ENCODE data around the gene MLN. TPM values are rescaled to one million over a fixed set of nuclear protein-coding genes. Genes with fewer than 3 reads are reported as not detected.

Gene MLN
- total and polyA plus RNA-seq, 2 of the 4 experiments (the other 2 are of a cell fraction) = not detected

GRCh38 chr6:33849500-33850075 lies 45.8 kb upstream of the MLN start:
- H3K4me3 ChIP-seq (ENCODE audit: insufficient read depth, low read depth, low read length) = no peak overlapping the region
- no peak overlapping the region for H3K56ac ChIP-seq (ENCODE audit: extremely low read depth, insufficient read depth, low read length)
- H3K27me3 ChIP-seq (ENCODE audit: control insufficient read depth, insufficient read depth, low read length) = peaks cover 21% of the 10 kb centered on the region
- H3K4me1 ChIP-seq (ENCODE audit: control insufficient read depth, insufficient read depth, low read length) = no peaks in the 10 kb centered on the region
- no peaks in the 10 kb centered on the region for H3K9me3 ChIP-seq (ENCODE audit: control insufficient read depth, insufficient read depth, low read length)
- WGBS, 2 experiments (ENCODE audit: extremely low coverage in 2 of 2, insufficient read length in 1 of 2) = 100% methylated on average over 1 of the region's 9 CpGs; no CpG with 5 or more reads in 1 of the 2 experiments
- H2BK15ac ChIP-seq (ENCODE audit: low read depth, low read length) = no peak overlapping the region
- H3K9me1 ChIP-seq (ENCODE audit: insufficient read depth, low read length) = 0 out of 2 replicates have a peak, but pooled peaks cover 4% of the 10 kb centered on the region
- no peak overlapping the region for H3K9ac ChIP-seq (ENCODE audit: low read depth, low read length)
- H3K36me3 ChIP-seq (ENCODE audit: control insufficient read depth, insufficient read depth, low read length) = no peaks in the 10 kb centered on the region
- TF ChIP-seq BHLHE40 (IDR thresholded peaks at IDR 0.05; ENCODE audit: low read depth, low read length) (no peak), RAD21 (IDR thresholded peaks at IDR 0.05; ENCODE audit: low read length) (no peak), CTCF (conservative IDR thresholded peaks at IDR 0.05; ENCODE audit: low read depth, low read length) (no peak), USF2 (IDR thresholded peaks at IDR 0.05; ENCODE audit: low read depth, low read length) (no peak), FOS (IDR thresholded peaks at IDR 0.05; ENCODE audit: low read depth, low read length) (no peak), RCOR1 (IDR thresholded peaks at IDR 0.05; ENCODE audit: insufficient replicate concordance, low read length) (no peak), MAZ (IDR thresholded peaks at IDR 0.05; ENCODE audit: borderline replicate concordance, low read depth, low read length) (no peak), CHD1 (IDR thresholded peaks at IDR 0.05; ENCODE audit: low read depth, low read length) (no peak), SMC3 (IDR thresholded peaks at IDR 0.05; ENCODE audit: low read depth, low read length) (no peak), NFE2L2 (IDR thresholded peaks at IDR 0.05; ENCODE audit: low read depth, low read length) (no peak), ELK1 (IDR thresholded peaks at IDR 0.05; ENCODE audit: borderline replicate concordance, low read depth, low read length) (no peak), MXI1 (IDR thresholded peaks at IDR 0.05; ENCODE audit: borderline replicate concordance, low read depth, low read length) (no peak), MAFK (IDR thresholded peaks at IDR 0.05; ENCODE audit: low read depth, low read length) (no peak), RFX5 (IDR thresholded peaks at IDR 0.05; ENCODE audit: low read depth, low read length) (no peak)
- no peak overlapping the region for H4K91ac ChIP-seq (ENCODE audit: insufficient read depth, low read depth, low read length)
- no peak overlapping the region for H2BK5ac ChIP-seq (ENCODE audit: low read depth, low read length, poor library complexity, severe bottlenecking)
- no peak for DNase-seq
- H3K14ac ChIP-seq (replicated peaks; ENCODE audit: low read depth, low read length) = no peak overlapping the region
- no peaks in the 10 kb centered on the region for H3K79me1 ChIP-seq (ENCODE audit: low read depth in 1 of 2, low read length in 2 of 2)
- H2AK5ac ChIP-seq (ENCODE audit: low read depth, low read length) = no peak overlapping the region
- no peak overlapping the region for H3K27ac ChIP-seq (ENCODE audit: insufficient read depth, low read length)
- ATAC-seq (ENCODE audit: low read depth) = no peak
- H2AFZ ChIP-seq (replicated peaks; ENCODE audit: low read length, poor library complexity) = no peak overlapping the region
- BruUV-seq (replicated peaks) = no TSS peak
- no peak overlapping the region for H3K4ac ChIP-seq (ENCODE audit: low read depth, low read length)
- H3K18ac ChIP-seq (ENCODE audit: low read depth, low read length) = no peak overlapping the region
- no peak overlapping the region for H2BK20ac ChIP-seq (ENCODE audit: low read depth, low read length)
- H3K4me2 ChIP-seq (ENCODE audit: low read depth, low read length) = no peak overlapping the region
- dilution Hi-C loops (cut with HindIII; ENCODE audit: low sequenced_read_pairs, unreplicated experiment) (no loop called here), in situ Hi-C loops (cut with MboI; ENCODE audit: low sequenced_read_pairs) (no loop called here), intact Hi-C loops (cut with micrococcal nuclease) (no loop called here)
- H2AK9ac ChIP-seq (replicated peaks; ENCODE audit: low read depth, low read length, poor library complexity) = peak overlapping the region; percentile 63
- no peaks in the 10 kb centered on the region for H4K20me1 ChIP-seq (ENCODE audit: insufficient read depth, low read length)
- H4K5ac ChIP-seq (ENCODE audit: low read depth, low read length) = no peak overlapping the region
- POLR2A ChIA-PET (ENCODE audit: unreplicated experiment) = interaction anchor here (1.2 kb wide), 1 partner anchor 10 kb away, joined by 3 read pairs; no protein-coding TSS in a partner anchor
- CTCF ChIA-PET = no interaction called here
- H2BK120ac ChIP-seq (ENCODE audit: low read depth, low read length) = no peak overlapping the region
- H4K8ac ChIP-seq (ENCODE audit: low read depth in 2 of 2, low read length in 2 of 2) = no peak overlapping the region
- H3K23ac ChIP-seq (ENCODE audit: low read depth, low read length) = no peak overlapping the region
